ENCODE results near the gene SULF2. TPM values are rescaled to one million over a fixed set of nuclear protein-coding genes. Genes with fewer than 3 reads are reported as not detected.

The SULF2 gene
- total RNA-seq, 1 donor from 2014 or later, result 18.8 TPM

DNA sequence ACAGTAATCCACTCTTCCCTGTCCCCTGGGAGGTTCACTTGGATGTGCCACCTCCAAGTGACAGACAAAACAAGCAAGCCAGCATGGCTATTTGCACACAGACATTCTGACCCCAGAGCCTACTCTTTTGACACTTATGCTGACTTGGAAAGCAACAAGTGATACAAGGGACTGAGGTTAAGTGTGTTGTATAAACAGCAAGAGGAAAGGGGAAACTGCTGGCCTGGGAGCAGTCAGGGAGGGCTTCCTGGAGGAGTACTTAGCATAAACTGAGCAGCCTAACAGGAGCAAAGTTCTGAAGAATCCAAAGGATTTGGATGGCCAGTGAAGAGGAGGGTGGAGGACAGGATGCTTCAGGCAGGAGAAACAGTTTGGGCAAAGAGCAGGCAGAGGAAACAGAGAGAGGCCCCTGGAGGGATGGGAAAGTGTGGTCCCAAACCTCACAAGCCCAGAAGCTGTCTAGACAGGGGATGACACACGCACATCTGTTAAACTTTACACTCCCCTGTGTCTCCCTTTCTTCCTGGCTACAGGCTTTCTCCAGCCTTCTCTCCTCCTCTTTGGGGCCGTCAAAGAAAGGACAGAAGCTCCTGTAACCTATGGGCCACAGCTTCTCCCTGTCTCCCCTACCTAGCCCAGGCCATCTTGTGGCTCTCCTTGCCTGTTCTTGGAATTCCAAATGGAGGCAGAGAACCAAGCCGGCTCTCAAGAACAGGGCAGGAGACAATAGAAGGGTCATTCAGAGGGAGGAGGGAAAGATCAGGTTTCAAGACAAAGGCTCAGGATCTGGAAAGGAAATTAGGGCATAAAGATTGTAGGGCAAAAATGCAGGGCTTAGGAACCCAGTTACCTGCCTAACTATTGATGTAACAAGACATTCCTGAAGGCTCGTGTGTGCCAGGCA, 19.3 kb downstream of the SULF2 start:
- FAIRE-seq (no peak), DNase-seq (ENCODE audit: low spot score in 2 of 2) (no peak)

DNA sequence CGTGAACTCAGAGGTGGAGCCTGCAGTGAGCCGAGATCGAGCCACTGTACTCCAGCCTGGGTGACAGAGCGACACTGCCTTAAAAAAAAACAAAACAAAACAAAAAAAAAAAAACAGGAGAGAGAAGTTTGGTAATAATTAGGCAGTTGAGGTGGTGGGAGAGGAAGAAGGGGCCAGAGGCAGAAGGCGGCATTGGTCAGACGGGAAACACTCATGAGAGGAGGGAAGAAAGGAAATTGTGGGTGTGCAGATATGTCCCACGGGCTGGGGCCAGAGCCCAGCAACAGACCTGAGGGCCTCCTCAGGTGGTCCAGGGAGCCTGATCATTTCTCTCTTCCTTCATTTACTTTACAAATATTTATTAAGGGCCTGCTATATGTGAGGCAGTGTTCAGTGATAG, 20.0 kb downstream of the SULF2 start:
- FAIRE-seq, result no peak
- DNase-seq (ENCODE audit: low spot score in 2 of 2), result no peak

DNA sequence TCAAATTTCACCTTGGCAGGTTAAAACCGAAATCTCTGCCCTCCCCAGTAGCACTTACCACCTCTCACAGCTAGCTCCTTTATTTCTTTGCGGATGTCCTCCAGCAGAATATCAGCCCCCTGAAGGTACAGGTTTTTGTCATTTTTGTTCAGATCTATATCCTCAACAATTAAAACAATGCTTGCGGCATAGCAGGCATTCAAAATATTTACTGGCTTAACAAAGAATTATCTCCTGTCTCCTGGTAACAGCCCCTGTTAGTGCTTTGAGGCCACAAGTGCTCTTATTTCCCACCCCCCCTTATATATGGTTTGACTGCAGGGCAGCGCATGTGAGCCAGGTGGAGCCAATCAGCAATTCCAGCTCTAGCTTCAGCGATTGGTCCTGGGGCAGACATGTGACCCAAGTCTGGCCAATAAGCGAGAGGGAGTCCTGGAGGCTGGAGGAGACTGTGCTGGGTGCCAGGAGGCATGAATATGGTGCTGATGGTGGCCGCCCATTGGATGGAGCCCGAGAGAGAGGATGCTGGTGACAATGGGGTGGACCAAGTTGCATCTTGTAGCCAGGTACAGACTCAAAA, 21.0 kb downstream of the SULF2 start:
- DNase-seq (ENCODE audit: low spot score in 2 of 2) (no peak), FAIRE-seq (no peak)

DNA sequence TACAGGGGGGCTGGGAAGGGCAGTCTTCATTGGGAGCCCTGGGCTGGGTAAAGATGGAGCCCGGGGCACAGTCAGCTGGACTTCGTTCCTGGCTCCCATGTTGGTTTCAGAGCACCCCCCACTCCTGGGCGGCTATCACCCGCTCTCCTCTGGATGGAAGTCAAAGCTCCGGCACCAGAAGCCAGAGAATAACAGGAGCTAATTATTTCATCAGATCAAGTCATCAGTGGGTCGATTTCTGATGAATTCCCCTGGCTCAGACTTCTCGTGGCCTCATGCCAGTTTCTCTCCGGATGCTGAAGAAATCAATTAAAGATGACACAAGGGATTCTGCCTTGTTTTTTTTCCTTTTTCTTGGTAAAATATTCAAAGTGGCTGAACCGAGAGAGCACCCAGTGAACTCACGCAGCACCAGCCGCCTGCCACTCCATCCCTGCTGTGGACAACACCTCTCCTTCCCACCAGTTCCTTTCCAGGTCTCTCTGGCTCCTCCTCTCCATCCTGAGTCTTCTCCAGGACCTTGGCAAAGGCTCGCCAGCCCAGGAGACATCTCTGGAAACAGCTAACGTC, 22.5 kb downstream of the SULF2 start:
- FAIRE-seq, result no peak
- no peak for DNase-seq (ENCODE audit: low spot score in 2 of 2)

DNA sequence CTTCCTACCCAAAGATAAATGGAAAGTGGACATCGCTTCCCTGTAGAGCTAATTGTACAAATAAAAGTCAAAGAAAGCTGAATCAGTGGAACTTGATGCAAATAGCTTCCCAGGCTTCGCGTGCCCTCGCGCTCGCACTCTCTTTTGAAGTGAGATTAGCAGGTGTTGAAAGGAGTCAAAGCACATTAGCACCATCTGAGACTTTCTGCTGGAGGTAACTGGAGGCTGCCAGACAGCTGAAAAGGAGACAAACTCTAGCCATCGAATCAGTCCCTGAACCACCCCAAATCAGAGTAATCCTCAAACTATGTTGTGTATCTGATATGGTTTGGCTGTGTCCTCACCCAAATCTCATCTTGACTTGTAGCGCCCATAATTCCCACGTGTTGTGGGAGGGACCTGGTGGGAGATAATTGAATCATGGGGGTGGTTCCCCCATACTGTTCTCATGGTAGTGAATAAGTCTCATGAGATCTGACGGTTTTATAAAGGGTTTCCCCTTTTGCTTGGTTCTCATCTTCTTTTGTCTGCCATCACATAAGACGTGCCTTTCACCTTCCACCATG, 23.7 kb downstream of the SULF2 start:
- FAIRE-seq (no peak), DNase-seq (ENCODE audit: low spot score in 2 of 2) (no peak)

DNA sequence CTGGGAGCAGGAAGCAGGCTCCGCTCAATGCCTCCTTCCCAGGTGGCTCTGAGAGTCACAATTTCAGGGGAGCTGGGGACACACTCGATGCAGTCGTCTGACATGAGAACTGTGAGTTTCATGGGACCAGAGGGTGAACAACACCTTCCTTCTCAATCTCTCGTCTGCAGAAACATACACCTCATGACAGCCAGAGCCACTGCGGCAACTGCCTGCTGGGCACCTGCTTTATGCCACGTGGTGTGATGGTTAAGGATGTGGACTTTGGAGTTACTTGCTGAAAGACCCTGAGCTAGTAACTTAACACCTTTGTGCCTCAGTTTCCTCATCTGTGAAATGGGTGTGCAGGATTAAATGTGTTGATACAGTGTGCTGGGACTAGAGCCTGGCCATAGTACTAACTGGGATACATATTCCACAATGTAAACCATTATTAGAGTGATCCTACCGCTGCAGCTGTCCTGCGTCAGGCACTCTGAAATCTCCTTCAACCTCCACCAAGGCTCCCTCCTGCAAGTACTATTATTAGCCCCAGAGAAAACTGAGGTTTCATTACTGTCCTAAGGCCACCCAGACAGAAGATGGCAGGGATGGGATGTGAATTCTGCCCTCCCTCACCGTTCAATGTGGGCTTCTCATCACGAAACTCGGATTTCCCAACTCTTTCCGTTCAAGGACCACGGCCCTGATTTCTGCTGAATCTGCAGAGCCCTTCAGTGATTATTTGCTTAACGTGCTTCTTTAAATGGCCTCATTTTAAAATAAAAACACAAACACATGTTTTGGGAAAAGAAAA, 24.4 kb downstream of the SULF2 start:
- no peak for FAIRE-seq
- no peak for DNase-seq (ENCODE audit: low spot score in 2 of 2)

DNA sequence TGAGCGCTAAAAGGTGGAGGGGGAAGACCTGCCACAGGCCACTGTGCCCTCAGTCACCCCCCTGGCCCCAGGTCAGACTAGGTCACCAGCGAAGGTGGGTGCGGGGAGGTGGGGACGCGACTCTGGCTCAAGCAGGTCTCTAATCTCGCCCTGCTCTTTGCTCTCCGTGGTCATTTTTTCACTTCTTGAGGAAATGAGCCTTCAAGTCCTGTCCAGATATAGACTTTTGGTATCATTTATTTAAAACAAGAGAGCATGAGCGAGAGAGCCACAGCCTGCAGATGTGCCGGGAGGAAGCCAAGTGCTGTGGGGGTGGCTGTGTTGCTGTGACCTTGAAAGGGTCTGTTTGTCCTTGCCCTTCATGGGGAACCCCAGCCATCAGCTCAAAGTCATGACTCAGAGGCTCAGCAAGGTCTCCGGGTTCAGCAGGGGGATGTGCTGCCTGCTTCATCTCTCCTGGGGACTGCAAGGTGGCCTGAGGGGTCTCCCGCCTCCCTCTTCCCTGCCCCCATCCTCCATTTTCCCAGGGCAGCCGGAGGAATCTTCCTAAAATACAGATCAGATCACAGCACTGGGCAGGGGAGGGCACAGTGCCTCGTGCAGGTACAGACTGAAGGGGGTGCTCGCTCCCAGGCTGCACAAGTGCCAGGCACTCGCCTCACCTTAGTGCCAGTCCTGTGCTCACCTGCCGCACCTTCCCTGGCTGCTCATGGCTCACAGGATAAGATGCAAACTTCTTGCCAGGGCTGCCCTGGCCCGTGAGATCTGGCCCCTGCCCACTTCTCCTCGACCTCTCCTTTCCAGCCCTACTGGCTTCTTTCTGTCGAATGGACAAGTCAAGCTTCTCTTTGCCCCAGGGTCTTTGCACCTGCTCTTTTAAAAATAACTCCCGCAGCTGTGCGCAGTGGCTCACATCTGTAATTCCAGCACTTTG, 26.5 kb downstream of the SULF2 start:
- DNase-seq (ENCODE audit: low spot score in 2 of 2), result no peak
- FAIRE-seq, result no peak

DNA sequence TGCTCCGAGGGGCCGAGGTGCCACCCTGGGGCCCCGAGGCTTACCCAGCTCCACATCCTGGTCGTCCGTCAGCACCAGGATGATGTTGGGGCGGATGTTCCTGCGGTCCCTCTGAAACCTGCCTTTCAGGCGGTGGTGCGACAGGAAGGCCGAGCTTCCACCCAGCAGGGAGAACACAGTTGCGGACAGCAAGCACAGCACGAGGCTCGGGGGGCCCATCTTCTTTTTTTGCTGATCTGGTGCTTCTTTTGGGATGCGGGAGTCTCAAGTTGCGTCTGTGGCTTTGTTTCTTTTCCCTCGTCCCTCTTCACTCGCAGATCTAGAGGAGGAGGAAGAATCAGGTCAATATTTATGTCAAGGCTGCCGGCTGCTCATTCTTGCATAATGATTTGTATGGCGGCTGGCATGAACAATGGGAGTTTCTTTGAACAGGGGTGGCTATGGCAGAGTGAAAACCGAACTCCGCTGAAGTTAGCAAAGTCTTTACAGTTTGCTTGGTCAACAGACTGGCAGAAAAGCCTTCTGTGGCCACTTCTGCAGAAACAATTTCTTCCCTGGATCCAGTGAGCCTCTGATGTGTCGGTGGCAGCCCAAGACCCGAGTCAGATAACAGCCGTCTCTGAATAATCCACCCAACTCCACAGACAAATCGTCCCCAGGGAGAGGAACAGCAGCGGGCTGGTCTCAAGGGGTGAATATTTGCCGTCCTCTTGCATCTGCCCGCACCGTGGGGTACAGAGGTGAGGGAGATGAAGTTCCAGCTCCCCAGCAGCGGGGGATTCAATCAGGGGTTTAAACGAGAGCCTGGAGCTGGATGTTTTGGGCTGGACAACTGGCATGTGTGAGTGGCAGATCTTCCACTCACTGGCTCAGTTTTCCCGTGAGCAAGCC, 27.9 kb downstream of the SULF2 start:
- FAIRE-seq (no peak), DNase-seq (ENCODE audit: low spot score in 2 of 2) (no peak)

DNA sequence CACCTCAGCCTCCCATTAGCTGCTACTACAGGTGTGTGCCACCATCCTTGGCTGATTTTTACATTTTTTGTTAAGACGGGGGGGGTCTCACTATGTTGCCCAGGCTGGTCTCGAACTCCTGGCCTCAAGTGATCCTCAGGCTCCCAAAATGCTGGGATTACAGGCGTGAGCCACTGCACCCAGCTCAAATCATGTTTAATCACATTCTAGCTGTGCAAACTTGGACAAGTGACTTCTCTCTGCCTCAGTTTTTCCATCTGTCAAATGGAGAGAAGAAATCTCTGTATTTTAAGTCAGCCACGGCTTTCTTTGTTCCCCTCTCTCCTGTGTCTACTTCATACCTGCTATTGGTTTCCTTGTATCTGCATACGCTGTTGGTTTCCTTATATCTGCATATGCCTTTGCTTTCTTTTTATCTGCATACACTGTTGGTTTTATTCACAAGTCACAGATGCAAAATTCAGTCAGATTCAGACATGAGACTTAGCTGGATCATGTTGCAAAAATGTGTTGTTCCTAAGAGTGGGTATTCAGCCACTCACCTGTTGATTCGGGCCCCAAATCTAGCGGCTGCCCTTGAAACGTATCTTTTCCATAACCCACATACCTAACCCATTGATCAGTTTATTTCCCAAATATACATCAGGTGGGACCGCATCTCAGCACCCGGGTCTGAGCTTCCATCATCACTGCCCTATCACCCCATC, 30.2 kb downstream of the SULF2 start:
- FAIRE-seq (no peak), DNase-seq (ENCODE audit: low spot score in 2 of 2) (no peak)

DNA sequence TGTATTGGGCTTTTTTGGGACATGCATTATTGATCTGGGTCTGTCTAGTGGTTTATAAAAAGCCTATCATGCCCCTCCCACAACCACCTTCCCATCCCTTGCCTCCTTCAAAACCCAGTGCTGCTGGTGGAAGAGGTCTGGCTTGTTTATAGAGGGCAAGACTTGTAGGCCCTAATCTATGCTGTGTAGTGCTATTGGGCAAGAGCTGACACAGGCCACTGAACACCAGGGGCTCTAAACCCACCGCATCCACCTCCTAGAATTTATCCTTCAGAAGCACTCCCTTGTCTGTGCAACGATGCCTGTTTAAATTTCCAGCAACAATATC, 30.9 kb downstream of the SULF2 start:
- FAIRE-seq, result no peak

DNA sequence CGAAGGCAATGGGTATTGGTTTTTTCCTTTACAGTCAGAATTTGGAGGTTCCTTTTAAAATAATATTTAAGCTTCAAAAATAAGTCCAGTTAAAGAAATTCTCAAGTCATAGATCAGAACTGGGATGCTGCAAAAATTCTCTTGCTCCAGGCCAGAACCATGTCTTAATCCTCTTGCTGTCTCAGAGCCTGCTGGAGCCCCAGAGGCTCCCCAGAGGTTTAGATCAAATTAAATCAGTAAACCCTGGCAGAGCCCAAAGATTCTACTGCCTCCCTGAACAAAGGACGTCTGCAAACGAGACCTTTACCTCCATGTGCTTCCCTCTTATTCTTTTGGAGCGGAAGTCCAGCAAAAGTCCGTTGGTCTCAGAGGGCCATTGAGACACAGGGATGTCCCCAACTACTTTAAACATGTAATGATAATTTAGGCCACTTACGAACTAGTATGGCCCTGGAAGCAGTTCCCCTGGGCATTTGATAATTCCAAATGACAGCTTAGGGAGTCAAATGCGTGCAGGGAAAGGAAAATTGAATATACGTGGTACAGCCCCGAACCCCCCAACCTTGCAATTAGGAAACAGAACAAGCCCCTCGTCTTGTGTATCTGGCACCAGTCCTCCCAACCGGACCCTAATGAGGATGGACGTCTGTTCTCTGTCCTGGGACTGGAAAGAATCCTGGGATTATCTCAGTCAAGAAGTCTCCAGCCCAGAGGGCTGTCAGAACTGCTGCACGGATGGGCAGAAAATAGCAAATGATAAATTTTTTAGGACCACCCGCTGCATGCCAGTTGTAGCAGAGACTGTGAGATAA, 31.5 kb downstream of the SULF2 start:
- DNase-seq (ENCODE audit: low spot score in 2 of 2) (no peak), FAIRE-seq (no peak)

More for the DNA sequence above, 30.9 kb downstream of the SULF2 start:
- no peak for DNase-seq (ENCODE audit: low spot score in 2 of 2)

DNA sequence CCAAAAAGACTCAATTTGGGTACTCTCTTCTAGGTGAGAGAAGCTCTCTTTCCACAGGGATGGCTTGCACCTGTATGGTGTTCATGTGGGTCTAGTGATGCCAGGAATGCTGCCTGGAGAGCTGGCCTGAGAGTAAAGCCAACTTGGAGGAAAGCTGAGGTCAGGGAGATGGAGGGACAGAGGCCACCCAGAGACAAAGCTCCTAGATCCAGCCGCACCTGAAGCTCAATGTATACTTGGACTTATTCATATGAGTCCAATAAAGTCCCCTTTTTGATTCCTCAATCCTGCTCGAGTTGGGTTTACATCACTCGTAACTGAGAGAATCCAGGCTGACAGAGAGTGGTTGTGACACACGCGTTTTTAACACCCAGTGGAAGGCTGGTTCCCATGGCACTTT, 33.8 kb downstream of the SULF2 start:
- DNase-seq (ENCODE audit: low spot score in 2 of 2) (no peak), FAIRE-seq (no peak)

DNA sequence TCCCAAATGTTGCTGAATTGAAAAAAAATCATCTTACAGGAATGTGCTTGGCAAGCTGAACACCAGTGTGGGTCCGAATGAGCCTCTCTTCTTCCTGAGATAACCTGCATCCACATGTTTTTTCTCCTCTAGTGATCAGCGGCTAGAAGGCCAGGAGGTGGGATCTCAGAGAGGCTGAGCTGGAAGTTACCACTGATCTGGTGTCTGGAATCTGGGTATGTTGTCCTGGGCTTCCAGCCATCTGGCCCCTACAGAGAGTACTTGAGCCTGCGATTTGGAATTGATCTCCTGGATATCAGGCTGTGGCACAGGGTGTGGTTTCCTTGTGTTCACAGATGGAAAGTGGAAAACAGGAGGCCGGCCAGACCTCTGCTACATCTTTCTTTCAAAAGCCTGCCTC, 35.9 kb downstream of the SULF2 start:
- FAIRE-seq, result no peak
- no peak for DNase-seq (ENCODE audit: low spot score in 2 of 2)

DNA sequence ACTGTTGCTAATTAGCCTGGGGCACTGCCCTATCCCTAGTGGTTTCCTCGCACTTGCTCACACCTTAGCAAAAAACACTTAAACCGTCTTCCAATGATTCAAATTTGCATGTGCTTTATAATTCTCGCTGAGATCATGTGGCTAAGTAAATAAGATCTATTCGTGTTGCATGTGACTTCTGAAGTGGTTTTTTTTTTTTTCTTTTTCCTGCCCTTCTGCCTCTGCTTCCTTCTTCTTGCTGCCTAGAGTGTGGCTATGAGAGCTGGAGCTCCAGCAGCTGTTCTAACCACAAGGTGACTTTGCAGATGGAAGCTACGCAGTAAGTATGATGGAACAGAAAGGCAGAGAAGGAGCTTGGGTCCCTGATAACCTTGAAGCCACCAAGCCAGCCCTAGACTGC, 36.5 kb downstream of the SULF2 start:
- FAIRE-seq (no peak), DNase-seq (ENCODE audit: low spot score in 2 of 2) (no peak)

DNA sequence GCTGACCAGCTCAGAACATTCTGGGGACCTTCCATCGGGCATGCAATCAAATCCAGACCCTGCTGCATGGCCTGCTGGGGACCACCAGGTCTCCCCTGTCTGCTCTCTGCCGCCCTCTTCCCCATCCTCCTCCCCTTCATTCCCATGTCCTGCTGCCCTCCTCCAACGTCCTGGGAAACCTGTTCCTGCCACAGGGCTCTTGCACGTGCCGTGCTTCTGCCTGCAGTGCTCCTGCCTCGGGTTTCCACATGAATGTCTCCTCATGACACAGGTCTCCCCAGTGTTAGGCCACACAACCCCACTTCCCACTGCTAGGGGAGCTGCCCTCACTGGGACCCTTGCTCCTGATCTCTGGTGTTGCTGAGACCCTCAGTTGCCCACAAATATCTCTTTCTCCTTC, 37.2 kb downstream of the SULF2 start:
- FAIRE-seq (no peak), DNase-seq (ENCODE audit: low spot score in 2 of 2) (no peak)

DNA sequence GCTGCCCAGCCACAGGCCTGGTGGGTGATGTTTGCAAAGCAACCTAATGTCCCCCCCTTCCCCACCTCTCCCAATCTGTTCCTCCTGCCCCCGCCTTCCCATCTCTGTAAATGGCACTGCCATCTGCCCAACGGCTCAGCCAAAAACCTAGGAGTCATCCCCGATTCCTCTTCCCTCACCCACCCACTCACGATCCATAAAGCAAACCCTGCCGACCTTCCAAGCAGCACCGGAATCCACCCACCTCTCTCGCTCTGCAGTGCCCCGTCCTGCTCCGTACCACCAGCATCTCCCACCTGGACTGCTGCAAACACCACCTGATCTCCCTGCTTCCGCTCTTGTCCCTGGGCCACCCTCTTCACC, 37.6 kb downstream of the SULF2 start:
- no peak for DNase-seq (ENCODE audit: low spot score in 2 of 2)
- no peak for FAIRE-seq

DNA sequence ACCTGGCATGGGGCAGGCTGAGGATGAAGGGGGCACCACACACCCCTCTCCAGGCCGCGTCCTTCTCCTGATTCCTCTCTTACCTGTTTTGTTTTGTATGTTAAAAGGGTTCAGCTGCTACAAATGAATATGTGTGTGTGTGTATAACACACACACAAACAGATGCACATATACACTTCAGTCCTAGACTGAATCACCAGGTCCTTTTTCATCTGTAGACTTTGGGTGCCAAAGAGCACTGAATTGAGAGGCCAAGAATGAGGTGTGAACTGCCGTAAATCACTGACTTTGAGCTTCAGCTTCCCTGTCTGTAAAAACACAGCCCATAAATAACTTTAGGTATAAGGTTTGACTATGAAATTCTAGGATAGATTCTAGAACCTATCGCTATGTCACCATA, 40.5 kb downstream of the SULF2 start:
- DNase-seq (ENCODE audit: low spot score in 2 of 2) (no peak), FAIRE-seq (no peak)
